ENCODE measurements around the gene EOLA1.

- TF ChIP-seq EZH2 (IDR thresholded peaks at IDR 0.05; ENCODE audit: low read length) = no peak
- no peak for TF ChIP-seq CTCF (optimal IDR thresholded peaks at IDR 0.05 in 1 of 3, IDR thresholded peaks at IDR 0.05 in 1 of 3, conservative IDR thresholded peaks at IDR 0.05 in 1 of 3; ENCODE audit: extremely low read depth in 1 of 3, insufficient read depth in 2 of 3, low read length in 3 of 3)
Measured at GRCh38 chrX:149563359-149563758, 22.5 kb downstream of the EOLA1 start.
